Effector CD4-positive, alpha-beta T cell (primary cell): ENCODE data around the gene CHID1.

Experiments used
- DNase-seq: peaks from one replicate; pipeline ENCODE4 v3.0.0-alpha.2; 2020

CHID1 gene

DNA sequence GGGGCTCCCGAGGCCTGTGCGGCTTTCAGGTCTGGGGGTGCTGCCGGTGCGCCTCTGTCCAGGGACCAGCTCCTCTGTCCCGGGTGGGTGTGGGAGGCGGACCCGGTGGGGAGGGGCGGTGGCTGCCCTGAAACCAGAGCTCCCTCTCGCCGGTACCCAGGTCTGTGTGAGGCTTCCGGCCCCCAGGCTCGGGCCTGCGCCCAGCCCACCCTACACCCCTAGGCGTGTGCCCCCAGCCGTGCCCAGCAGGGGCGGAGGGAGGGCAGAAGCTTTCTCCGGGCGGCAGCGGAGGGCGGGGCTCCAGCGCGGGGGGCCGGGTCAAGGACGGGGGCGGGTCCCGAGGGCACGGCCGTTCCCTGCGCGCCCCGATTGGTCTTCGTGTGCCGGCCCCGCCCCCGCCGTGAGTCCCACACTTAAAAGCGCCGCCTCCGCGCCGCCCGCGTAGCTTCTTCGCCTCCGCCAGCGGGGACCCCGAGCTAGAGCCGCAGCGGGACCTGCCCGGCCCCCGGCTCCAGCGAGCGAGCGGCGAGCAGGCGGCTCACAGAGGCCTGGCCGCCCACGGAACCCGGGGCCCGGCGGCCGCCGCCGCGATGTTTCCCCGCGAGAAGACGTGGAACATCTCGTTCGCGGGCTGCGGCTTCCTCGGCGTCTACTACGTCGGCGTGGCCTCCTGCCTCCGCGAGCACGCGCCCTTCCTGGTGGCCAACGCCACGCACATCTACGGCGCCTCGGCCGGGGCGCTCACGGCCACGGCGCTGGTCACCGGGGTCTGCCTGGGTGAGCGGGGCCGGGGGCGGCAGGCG, 91.3 kb downstream of the CHID1 start:
- DNase-seq, result peak; percentile 87

GRCh38 chr11:818396-819128, 92.0 kb downstream of the CHID1 start, which contains the start of gene PNPLA2:
TSS of gene PNPLA2 (plus strand) at chr11:818914. CDS start at chr11:819719, 805 bp downstream.
- no peak for DNase-seq
